Prostate gland (tissue), 2 donors: ENCODE data around the gene ACTG1. TPM values are rescaled to one million over a fixed set of nuclear protein-coding genes. Genes with fewer than 3 reads are reported as not detected.

ENCODE experiments used
- DNase-seq: peaks from one replicate; pipeline ENCODE4 v3.0.0-alpha.2; 2019; ENCODE audit warnings: low spot score
- H3K27ac ChIP-seq, 2 donors: fragments of 200-600 bp; sonication (generic); 2 replicates each; pipeline ENCODE4 v1.5.1; 2017 to 2019
- H3K27me3 ChIP-seq: fragments of 200-600 bp; sonication (generic); replicated peaks from 2 replicates; pipeline ENCODE4 v1.5.1; 2019; ENCODE audit not compliant: insufficient read depth
- H3K36me3 ChIP-seq, 2 donors: fragments of 200-600 bp; sonication (generic); 1 replicate in 1 of 2; 2 replicates in 1 of 2; pipeline versions ENCODE4 v1.5.1 to v1.8.1; 2017 to 2019
- H3K4me1 ChIP-seq: fragments of 200-600 bp; sonication (generic); replicated peaks from 2 replicates; pipeline ENCODE4 v1.5.1; 2019
- H3K4me3 ChIP-seq, 2 donors: fragments of 200-600 bp; sonication (generic); 2 replicates each; pipeline ENCODE4 v1.5.1; 2017 to 2019
- H3K9me3 ChIP-seq: fragments of 200-600 bp; sonication (generic); 2 replicates; pipeline ENCODE4 v1.5.1; 2017
- CTCF ChIP-seq, 4 experiments: fragments of 200-600 bp in 2 of 4; fragments of 450-650 bp in 2 of 4; sonication (generic) in 2 of 4; IDR thresholded peaks; 1 replicate in 3 of 4; 2 replicates in 1 of 4; pipeline ENCODE4 v1.5.1; 2016 to 2019; ENCODE audit warnings: antibody characterized with exemption in 4 of 4, mild to moderate bottlenecking in 2 of 4, moderate library complexity in 2 of 4
- POLR2A ChIP-seq: fragments of 450-650 bp; IDR thresholded peaks from one replicate; pipeline ENCODE4 v1.6.1; 2016; ENCODE audit warnings: antibody characterized with exemption, mild to moderate bottlenecking
- POLR2AphosphoS5 ChIP-seq: sonication (generic); formaldehyde crosslinking; IDR thresholded peaks from one replicate; pipeline ENCODE4 v1.6.1; 2017; ENCODE audit warnings: antibody characterized with exemption
- WGBS: methylation state at CpG from one replicate; pipeline ENCODE4 v1.1.5; 2018; 5-methylcytosine and 5-hydroxymethylcytosine counted together
- intact Hi-C: fragments of 100-400 bp; cut with DNase I; formaldehyde crosslinking; loops from one replicate; pipeline ENCODE4 v1.14.2; 2022
- total RNA-seq, 2 donors: library from RNA; depleted of rRNA; stranded (reverse); fragments of >200 nt; gene quantifications; one replicate each; pipeline ENCODE4 v1.1.0, GENCODE V29; 2016

ACTG1 gene
- total RNA-seq = 1,000 to 10,000 TPM; 2,438 to 3,181 TPM

GRCh38 chr17:81512562-81513371 lies at the start of gene ACTG1:
TSS of gene ACTG1 (minus strand) at chr17:81512799. CDS start at chr17:81512354, 445 bp downstream.
- no peak for TF ChIP-seq CTCF (IDR thresholded peaks at IDR 0.05)
- peak; percentile 93 for TF ChIP-seq POLR2A
- TF ChIP-seq POLR2AphosphoS5 = peak; percentile 74
- Histone ChIP-seq H3K27me3 (no peaks in the 10 kb centered on the region), H3K36me3 (peaks cover 10 to 20% of the 10 kb centered on the region in 2 donors), H3K4me3 (peak within 1 kb of the TSS; percentile 89 to 97), H3K9me3 (no peaks in the 10 kb centered on the region), H3K27ac (peak within 1 kb of the TSS; percentile 100), H3K4me1 (peaks cover 5% of the 10 kb centered on the region)
- under 1% methylated on average over 77 of the region's 111 CpGs for WGBS
- intact Hi-C loops = loop anchor here (5.0 kb wide), 1 partner anchor 115 kb away; the partner anchor contains the start of gene BAHCC1
- peak; percentile 93 for DNase-seq

GRCh38 chr17:81561494-81561885 lies 48.9 kb upstream of the ACTG1 start:
- Histone ChIP-seq H3K9me3 (no peaks in the 10 kb centered on the region), H3K4me1 (peaks cover 9% of the 10 kb centered on the region), H3K27ac (no peak overlapping the region), H3K36me3 (no peaks in the 10 kb centered on the region), H3K27me3 (no peaks in the 10 kb centered on the region), H3K4me3 (no peak overlapping the region)
- DNase-seq = no peak
- 89% methylated on average over 4 of the region's 4 CpGs for WGBS
- intact Hi-C loops = no loop called here
- TF ChIP-seq POLR2A (no peak), CTCF (IDR thresholded peaks at IDR 0.05) (no peak), POLR2AphosphoS5 (no peak)

- TF ChIP-seq CTCF (IDR thresholded peaks at IDR 0.05) (peak in 1 of 4 experiments; percentile 8), POLR2AphosphoS5 (no peak), POLR2A (no peak)
- WGBS = 76% methylated on average over 23 of the region's 27 CpGs
These were observed 46.6 kb upstream of the ACTG1 start for GRCh38 chr17:81558941-81559806.

GRCh38 chr17:81558115-81558468 lies 45.5 kb upstream of the ACTG1 start:
- Histone ChIP-seq H3K27ac (no peak overlapping the region), H3K4me3 (no peak overlapping the region), H3K36me3 (no peaks in the 10 kb centered on the region), H3K4me1 (peaks cover 4% of the 10 kb centered on the region), H3K27me3 (no peaks in the 10 kb centered on the region), H3K9me3 (no peaks in the 10 kb centered on the region)
- TF ChIP-seq CTCF (IDR thresholded peaks at IDR 0.05) (no peak), POLR2A (no peak), POLR2AphosphoS5 (no peak)
- WGBS = 86% methylated on average over 12 of the region's 12 CpGs
- intact Hi-C loops = no loop called here
- DNase-seq = no peak

More at GRCh38 chr17:81558941-81559806, 46.6 kb upstream of the ACTG1 start:
- H3K9me3 ChIP-seq = no peaks in the 10 kb centered on the region
- no peaks in the 10 kb centered on the region for H3K36me3 ChIP-seq
- intact Hi-C loops = no loop called here
- no peak overlapping the region for H3K27ac ChIP-seq
- no peaks in the 10 kb centered on the region for H3K27me3 ChIP-seq
- no peaks in the 10 kb centered on the region for H3K4me1 ChIP-seq
- H3K4me3 ChIP-seq = no peak overlapping the region
- no peak for DNase-seq
